ES-I3 (cell line): ENCODE measurements around the gene ABL1.
"Not testable (repeated sequence)": the region's sequence is repeated elsewhere in the genome, so short reads cannot be mapped to it uniquely, and the experiment has no call there.

Experiments
- H3K36me3 ChIP-seq: 2 replicates; pipeline ENCODE4 v1.6.1; 2013; ENCODE audit warnings: mild to moderate bottlenecking, low read length, control low read depth, moderate library complexity; ENCODE audit not compliant: insufficient read depth
- H3K4me1 ChIP-seq: 2 replicates; pipeline ENCODE4 v1.6.1; 2013; ENCODE audit warnings: mild to moderate bottlenecking, control low read depth, low read length; ENCODE audit not compliant: insufficient read depth
- H3K9ac ChIP-seq: 2 replicates; pipeline ENCODE4 v1.6.1; 2013; ENCODE audit warnings: low read depth, mild to moderate bottlenecking, low read length, moderate library complexity
- H3K9me3 ChIP-seq: 2 replicates; pipeline ENCODE4 v1.6.1; 2013; ENCODE audit warnings: mild to moderate bottlenecking, low read length, moderate library complexity; ENCODE audit not compliant: control insufficient read depth, insufficient read depth

The ABL1 gene

DNA sequence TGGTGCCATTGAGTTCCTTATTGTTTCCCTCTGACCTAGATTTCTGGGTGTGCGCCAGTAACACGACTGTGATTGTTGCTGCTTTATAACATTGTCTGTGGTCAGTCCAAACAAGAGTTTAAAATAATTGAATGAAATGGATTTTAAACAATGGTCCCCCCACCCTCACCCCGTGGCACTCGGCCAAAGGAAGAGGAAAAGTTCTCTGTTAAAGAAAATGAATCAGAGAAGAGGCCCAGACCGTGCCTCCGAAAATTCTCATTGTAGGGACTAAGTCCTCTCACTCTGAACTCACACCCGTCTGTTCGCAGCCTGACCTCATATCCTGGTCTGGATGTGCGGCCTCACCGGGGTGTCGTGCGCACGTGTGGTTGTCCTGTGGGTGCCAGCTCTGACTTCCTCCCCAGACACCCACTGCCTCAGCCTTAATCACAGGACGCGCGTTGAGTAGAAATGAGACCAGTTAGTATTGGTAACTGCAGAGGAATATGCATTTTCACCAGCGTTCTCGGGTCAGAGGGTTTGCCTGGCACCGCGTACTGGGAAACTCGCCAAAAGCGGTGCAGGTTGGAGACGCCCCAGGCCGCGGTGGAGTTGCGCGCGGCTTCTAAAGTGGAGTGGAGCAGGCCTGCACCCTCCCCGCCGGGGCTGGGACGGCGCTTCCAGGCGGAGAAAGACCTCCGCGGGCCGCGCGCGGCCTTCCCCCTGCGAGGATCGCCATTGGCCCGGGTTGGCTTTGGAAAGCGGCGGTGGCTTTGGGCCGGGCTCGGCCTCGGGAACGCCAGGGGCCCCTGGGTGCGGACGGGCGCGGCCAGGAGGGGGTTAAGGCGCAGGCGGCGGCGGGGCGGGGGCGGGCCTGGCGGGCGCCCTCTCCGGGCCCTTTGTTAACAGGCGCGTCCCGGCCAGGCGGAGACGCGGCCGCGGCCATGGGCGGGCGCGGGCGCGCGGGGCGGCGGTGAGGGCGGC, at the start of gene ABL1:
Gene ABL1 (plus strand): TSS at position 884 of the 966 bp plus-strand sequence. CDS start 193 bp downstream, outside the sequence.
- Histone ChIP-seq H3K4me1 (peaks cover 6% of the 10 kb centered on the region), H3K36me3 (no peaks in the 10 kb centered on the region), H3K9ac (peak within 1 kb of the TSS; percentile 85)

DNA sequence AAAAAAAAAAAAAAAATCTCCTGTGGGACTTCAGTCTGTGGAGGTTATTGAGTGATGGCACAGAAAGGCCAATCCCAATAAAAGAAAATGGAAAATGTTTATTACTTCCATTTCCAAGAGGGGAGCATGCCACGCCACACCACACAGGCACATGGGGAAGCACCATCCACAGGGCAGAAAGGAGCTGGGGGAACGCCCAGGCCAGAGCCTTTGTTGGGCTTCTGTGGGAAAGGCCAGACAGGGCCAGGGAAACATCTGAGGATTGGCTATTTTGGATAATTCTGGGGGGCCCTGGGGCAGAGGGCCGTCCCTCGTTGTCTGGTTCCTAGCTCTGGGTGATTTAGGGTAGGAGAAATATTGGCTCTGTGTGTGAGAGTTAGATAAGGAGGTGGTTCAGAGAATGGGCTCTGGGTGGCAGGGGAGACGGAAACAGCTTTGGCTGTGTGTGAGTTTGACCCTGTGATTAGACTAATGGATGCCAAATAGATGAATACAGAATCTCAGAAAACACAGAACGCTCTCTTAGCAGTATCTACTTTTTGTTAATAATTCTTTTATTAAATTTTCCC, 49.0 kb upstream of the ABL1 start:
- H3K4me1 ChIP-seq: no peaks in the 10 kb centered on the region
- peaks cover 15% of the 10 kb centered on the region; the same call in 1 of the 2 replicates for H3K9me3 ChIP-seq
- H3K36me3 ChIP-seq: no peaks in the 10 kb centered on the region; the same call in 1 of the 2 replicates
- no peak overlapping the region for H3K9ac ChIP-seq

More for the DNA sequence above, at the start of gene ABL1:
- H3K9me3 ChIP-seq: no peaks in the 10 kb centered on the region

DNA sequence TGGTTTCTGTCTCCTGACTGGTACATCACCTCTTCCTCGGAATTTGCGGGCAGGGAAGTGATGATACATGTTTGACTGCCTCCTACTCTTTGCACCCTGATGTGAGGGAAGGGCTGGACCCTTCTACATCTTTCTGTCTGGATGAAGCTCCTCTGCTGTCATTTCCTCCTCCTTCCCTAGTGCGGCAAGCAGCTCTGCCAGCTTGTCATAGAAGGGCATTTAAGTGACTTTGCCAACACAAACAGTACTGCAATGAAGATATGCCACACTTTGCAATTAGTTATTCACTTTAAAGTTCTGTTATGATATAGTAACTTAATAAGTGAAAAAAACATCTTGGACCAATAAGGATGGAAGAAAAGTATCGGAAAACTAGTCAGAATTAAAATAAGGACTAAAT, 48.5 kb upstream of the ABL1 start:
- Histone ChIP-seq H3K36me3 (no peaks in the 10 kb centered on the region; the same call in 1 of the 2 replicates), H3K9me3 (peaks cover 15% of the 10 kb centered on the region; the same call in 1 of the 2 replicates), H3K9ac (no peak overlapping the region), H3K4me1 (no peaks in the 10 kb centered on the region)

DNA sequence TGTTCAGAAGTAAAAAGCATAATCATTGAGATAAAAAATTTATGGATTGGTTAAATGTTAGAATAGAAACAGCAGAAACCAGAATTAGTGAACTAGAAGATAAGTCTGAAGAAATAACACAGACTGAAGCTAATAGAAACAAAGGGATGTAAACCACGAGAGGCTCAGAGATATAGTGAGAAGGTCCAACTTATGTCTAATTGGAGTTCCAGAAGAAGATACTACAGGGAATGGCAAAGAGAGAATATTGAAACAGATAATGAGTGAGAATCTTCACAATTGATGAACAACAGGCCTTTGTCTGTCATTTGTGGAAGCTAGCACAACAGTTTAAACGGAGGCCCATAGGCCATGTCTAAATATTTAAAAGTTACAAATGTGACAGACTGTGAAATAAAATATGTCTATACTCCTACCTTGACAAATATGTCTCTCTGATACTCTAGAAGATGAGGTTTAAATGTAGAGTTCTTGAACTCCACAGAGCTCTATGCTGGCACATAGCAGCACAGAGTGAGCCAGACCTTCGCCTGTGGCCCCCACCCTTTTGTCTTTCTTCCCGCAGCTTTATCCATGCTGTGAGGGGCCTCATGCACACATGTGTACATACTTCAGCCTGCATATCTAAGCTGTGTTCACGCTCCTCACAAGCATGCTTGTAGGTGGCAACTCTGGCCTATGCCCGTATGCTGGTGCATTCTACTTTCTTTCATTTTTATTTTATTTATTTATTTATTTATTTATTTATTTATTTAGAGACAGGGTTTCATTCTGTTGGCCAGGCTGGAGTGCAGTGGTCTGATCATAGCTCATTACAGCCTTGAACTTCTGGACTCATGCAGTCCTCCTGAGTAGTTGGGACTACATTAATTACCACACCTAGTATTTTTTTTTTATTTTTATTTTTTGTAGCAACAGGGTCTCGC, 45.0 kb upstream of the ABL1 start:
- H3K4me1 ChIP-seq: no peaks in the 10 kb centered on the region
- H3K9me3 ChIP-seq: peaks cover 15% of the 10 kb centered on the region; the same call in 1 of the 2 replicates
- H3K36me3 ChIP-seq: no peaks in the 10 kb centered on the region
- no peak overlapping the region for H3K9ac ChIP-seq

DNA sequence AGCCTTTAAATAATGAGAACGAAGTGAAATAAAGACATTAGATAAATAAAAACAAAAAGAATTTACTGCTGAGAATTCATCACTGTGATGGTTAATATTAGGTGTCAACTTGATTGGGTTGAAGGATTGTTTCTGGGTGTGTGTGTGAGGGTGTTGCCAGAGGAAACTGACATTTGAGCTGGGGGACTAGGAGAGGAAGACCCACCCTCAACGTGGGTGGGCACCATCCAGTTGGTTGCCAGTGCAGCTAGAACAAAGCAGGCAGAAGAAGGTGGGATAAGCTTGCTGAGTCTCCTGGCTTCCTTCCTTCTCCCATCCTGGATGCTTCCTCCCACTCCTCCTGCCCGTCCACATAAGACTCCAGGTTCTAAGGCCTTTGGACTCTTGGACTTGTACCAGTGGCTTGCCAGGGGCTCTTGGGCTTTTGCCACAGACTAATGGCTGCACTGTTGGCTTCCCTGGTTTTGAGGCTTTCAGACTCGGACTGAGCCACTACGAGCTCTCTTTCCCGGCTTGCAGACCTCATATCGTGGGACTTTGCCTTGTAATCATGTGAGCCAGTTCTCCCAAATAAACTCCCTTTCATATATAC, 43.7 kb upstream of the ABL1 start:
- Histone ChIP-seq H3K4me1 (no peaks in the 10 kb centered on the region), H3K9ac (no peak overlapping the region), H3K36me3 (no peaks in the 10 kb centered on the region), H3K9me3 (peaks cover 15% of the 10 kb centered on the region; the same call in 1 of the 2 replicates)

DNA sequence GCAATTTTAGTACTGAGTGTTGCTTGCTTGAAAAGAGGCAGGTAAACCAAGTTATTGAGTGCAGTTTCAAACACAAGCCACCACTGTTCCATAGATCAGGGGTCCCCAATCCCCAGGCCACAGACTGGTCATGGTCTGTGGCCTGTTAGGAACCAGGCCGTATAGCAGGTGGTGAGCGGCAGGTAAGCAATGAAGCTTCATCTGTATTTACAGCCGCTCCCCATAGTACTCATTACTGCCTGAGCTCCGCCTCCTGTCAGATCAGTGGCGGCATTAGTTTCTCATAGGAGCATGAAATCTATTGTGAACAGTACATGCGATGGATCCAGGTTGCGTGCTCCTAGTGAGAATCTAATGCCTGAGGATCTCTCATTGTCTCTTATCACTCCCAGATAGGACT, 41.5 kb upstream of the ABL1 start:
- peaks cover 15% of the 10 kb centered on the region; the same call in 1 of the 2 replicates for H3K9me3 ChIP-seq
- no peaks in the 10 kb centered on the region; the same call in 1 of the 2 replicates for H3K4me1 ChIP-seq
- H3K36me3 ChIP-seq: no peaks in the 10 kb centered on the region
- H3K9ac ChIP-seq: no peak overlapping the region

DNA sequence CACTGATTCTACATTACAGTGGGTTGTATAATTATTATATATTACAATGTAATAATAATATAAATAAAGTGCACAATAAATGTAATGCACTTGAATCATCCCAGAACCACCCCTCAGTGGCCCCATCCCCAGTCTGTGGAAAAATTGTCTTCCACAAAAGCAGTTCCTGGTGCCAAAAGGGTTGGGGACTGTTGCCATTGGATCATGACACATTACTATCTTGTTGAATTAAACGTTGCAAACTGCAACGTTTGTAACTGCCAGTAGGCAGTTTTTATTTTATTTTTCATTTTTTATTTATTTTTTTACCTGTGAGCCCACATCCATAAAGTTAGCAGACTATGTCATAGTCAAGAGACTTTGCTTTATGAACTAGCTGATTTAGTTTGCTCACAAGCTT, 41.0 kb upstream of the ABL1 start:
- peaks cover 12% of the 10 kb centered on the region; the same call in 1 of the 2 replicates for H3K9me3 ChIP-seq
- H3K9ac ChIP-seq, H3K36me3 ChIP-seq, H3K4me1 ChIP-seq: not testable (repeated sequence)

DNA sequence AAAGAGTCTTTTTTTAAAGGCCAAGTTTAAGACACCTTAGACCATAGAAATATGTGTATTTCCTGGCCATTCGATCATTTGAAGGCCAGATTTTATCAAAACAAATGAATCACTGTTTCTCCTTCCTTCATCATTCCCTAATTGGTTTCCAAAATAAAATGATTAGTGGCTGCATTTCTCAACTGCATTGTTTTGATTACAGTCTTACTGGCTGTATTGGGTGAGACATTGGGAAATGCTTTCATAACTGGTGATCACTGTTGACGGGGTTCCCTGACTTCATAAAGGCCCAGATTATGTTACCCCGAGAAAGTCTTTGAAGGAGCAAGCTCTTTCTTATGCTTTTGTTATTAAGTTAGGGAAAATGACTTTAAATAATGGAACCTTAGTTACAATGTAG, 40.6 kb upstream of the ABL1 start:
- not testable (repeated sequence) for H3K9ac ChIP-seq, H3K4me1 ChIP-seq, H3K36me3 ChIP-seq, H3K9me3 ChIP-seq

DNA sequence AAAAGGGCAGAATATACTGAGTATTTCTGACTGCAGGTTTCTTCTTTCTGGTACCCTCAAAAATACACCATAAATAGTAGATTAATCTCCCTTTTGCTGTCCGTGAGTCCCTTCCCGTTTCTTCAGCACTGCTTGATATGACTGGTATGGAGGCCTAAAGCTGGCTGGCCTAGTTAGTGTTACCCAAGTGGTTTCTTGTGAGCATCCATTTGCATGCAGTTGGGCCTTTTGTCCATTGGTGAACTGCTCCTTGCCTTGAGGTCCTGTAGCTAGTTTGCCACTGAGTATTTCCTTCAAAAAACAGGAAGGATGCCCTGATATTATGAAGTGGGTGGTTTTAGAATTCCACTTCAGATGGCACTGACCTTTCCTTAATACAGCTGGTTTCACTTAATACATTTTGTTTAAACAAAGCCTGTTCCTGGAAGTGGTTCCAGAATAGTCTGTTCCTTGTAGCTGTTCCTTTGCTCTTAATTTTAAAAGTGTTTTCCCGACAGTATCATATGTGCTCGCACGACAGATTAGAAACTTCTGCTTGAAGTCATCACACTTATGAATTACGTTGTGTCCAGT, 40.0 kb upstream of the ABL1 start:
- Histone ChIP-seq H3K9me3 (peaks cover 2% of the 10 kb centered on the region; the same call in 1 of the 2 replicates), H3K4me1 (no peaks in the 10 kb centered on the region; the same call in 1 of the 2 replicates), H3K9ac (no peak overlapping the region)

DNA sequence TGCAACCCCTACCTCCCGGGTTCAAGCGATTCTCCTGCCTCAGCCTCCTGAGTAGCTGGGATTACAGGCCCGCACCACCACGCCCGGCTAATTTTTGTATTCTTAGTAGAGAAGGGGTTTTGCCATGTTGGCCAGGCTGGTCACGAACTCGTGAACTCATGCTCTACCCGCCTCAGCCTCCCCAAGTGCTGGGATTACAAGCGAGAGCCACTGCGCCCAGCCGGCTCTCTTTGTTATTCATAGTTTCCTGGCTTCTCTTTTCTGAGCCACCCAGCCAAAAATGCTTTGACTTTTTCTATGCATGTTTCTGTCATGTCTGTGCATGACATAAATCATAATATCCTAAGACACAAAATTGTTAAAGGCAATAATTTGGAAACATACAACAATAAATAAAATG, 31.9 kb upstream of the ABL1 start:
- not testable (repeated sequence) for H3K9ac ChIP-seq, H3K4me1 ChIP-seq, H3K9me3 ChIP-seq, H3K36me3 ChIP-seq

More for the DNA sequence above, 40.0 kb upstream of the ABL1 start:
- H3K36me3 ChIP-seq: no peaks in the 10 kb centered on the region

DNA sequence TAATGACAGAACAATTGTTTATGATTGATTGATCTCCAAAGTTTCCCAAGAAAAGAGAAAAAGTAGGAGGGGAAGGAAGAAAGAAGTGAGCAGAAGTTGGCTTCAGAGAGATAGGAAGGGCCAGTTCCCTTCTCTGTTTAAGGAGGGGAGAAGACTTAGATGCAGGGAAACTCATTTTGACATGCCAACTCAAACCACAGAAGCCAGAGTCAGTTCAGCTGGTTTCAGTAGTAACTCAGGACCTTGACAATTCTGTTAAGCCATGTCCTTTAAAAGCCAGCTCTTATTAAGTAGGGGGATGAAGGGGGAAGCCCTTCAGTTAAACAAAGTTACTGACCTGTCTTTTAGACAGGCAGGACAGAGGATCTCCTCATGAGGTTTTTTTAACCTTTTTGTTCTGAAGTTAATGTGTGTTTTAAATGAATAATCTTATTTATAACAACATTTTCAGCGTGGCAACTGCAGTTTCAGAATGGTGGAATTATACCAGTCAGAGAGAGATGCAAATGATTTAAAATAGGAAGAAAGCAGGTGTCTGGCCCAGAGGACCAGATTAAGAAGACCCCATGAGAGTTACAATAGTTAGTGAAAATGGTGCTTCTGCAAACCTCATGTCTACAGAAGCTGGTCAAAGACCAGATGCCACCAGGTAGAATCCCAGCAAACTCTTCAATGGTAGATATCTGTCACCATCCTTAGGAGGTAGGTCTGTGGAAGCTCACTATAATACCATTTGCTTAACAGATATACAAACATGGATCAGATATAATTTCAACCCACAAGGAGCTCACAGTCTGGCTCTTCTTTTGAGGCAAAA, 29.3 kb upstream of the ABL1 start:
- H3K9ac ChIP-seq: no peak overlapping the region
- H3K36me3 ChIP-seq: no peaks in the 10 kb centered on the region
- H3K4me1 ChIP-seq: peaks cover 4% of the 10 kb centered on the region; the same call in 1 of the 2 replicates
- H3K9me3 ChIP-seq: no peaks in the 10 kb centered on the region; the same call in 1 of the 2 replicates

DNA sequence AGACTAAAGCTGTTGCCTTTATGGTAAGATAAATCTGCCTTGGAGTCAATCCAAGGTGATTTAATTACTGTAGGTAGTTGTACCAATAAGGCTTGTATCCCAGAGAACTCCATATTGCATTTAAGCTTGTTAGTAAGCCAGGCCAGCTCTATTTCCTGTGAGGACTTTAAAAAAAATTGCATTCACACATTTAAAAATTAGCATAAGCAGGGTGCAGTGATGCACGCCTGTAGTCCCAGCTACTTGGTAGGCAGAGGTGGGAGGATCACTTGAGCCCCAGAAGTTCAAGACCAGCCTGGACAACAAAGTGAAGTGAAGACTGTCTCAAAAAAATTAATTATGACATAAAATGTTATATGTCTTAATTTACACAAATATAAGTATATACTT, 28.7 kb upstream of the ABL1 start:
- no peaks in the 10 kb centered on the region for H3K36me3 ChIP-seq
- H3K4me1 ChIP-seq: peaks cover 4% of the 10 kb centered on the region; the same call in 1 of the 2 replicates
- no peaks in the 10 kb centered on the region; the same call in 1 of the 2 replicates for H3K9me3 ChIP-seq
- H3K9ac ChIP-seq: no peak overlapping the region
